ENCODE measurements around the gene CACFD1.

- TF ChIP-seq CTCF (IDR thresholded peaks at IDR 0.05), result no peak
- no peak for TF ChIP-seq ZFX (IDR thresholded peaks at IDR 0.05; ENCODE audit: borderline replicate concordance)
Measured at GRCh38 chr9:133426011-133426410, 33.8 kb upstream of the CACFD1 start.
